Skeletal muscle tissue (tissue), 4 donors: Measurements from ENCODE around the gene NOTCH1. TPM values are rescaled to one million over a fixed set of nuclear protein-coding genes. Genes with fewer than 3 reads are reported as not detected.

Experiments
- H3K27ac ChIP-seq: one replicate; pipeline ENCODE4 v1.7.0; 2013; ENCODE audit warnings: mild to moderate bottlenecking, low read depth, low read length, inconsistent platforms
- H3K27me3 ChIP-seq, 3 donors: one replicate each; pipeline ENCODE4 v1.7.0; 2013; ENCODE audit warnings: low read length in 3 of 3; ENCODE audit not compliant: control insufficient read depth in 3 of 3, insufficient read depth in 3 of 3
- H3K36me3 ChIP-seq, 3 donors: one replicate each; pipeline ENCODE4 v1.7.0; 2013; ENCODE audit warnings: low read length in 3 of 3; ENCODE audit not compliant: control insufficient read depth in 3 of 3, insufficient read depth in 3 of 3
- H3K4me1 ChIP-seq, 3 donors: one replicate each; pipeline ENCODE4 v1.7.0; 2013; ENCODE audit warnings: low read length in 3 of 3, mild to moderate bottlenecking in 3 of 3; ENCODE audit not compliant: control insufficient read depth in 3 of 3, insufficient read depth in 3 of 3
- H3K4me3 ChIP-seq, 3 donors: one replicate each; pipeline ENCODE4 v1.7.0; 2013; ENCODE audit warnings: low read length in 3 of 3
- H3K9ac ChIP-seq, 3 donors: one replicate each; pipeline ENCODE4 v1.7.0; 2013; ENCODE audit warnings: low read length in 3 of 3, mild to moderate bottlenecking in 3 of 3, moderate library complexity in 2 of 3, low read depth in 1 of 3
- H3K9me3 ChIP-seq, 3 donors: one replicate each; pipeline ENCODE4 v1.7.0; 2013; ENCODE audit warnings: low read length in 3 of 3; ENCODE audit not compliant: control insufficient read depth in 3 of 3
- total RNA-seq: library from RNA; depleted of rRNA; stranded (reverse); fragments of >200 nt; gene quantifications from one replicate; pipeline ENCODE4 v1.2.3, GENCODE V29; 2014
- donor health status: Osteomylitis.

The NOTCH1 gene
- total RNA-seq, 1 donor from 2014 or later, result 69.4 TPM

DNA sequence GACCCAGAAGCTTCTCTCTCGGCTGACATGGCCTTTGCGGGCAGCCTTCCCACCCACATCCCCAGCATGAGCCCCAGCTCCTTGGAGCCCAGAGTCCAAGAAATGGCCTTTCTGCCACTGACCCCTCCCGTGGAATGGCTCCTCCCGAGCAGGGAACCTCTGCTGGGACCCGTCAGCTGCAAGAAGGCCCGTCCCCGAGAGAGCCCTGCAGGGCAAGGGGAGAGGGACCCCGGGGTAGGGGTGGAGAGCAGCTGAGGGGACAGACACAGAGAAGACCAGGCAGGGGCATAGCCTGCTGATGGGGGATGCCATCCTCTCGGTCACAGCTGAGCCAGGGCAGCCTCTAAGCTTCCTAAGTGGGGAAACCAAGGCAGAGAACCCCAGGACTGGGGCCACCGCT, 11.2 kb upstream of the NOTCH1 start:
- no peaks in the 10 kb centered on the region for H3K9me3 ChIP-seq
- no peaks in the 10 kb centered on the region for H3K27me3 ChIP-seq
- no peaks in the 10 kb centered on the region for H3K36me3 ChIP-seq
- H3K27ac ChIP-seq, result no peak overlapping the region
- no peak overlapping the region for H3K4me3 ChIP-seq
- H3K9ac ChIP-seq, result no peak overlapping the region
- H3K4me1 ChIP-seq, result peaks cover 4 to 8% (median 7%) of the 10 kb centered on the region in 3 donors

DNA sequence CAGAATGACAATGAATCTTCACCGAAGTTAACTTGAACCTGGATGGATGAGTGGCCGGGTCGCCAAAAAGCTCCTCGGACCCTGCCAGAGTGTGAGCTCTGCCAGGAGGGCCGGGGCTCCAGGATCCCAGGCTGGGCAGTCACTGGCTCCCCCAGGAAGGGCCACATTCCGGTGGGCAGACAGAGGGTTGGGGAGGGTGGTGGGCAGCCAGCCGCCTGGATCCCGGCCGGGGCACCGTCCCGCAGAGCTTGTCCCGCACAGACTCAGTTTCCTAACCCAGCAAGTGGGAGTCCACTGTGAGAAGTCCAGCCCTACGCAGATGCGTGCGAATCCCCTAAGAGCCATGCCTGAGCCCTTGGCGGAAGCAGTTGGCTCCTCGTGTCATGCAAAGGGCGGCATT, 10.3 kb upstream of the NOTCH1 start:
- H3K9ac ChIP-seq, result no peak overlapping the region
- no peaks in the 10 kb centered on the region for H3K36me3 ChIP-seq
- no peak overlapping the region for H3K27ac ChIP-seq
- no peaks in the 10 kb centered on the region for H3K27me3 ChIP-seq
- H3K4me3 ChIP-seq, result no peak overlapping the region
- H3K9me3 ChIP-seq, result no peaks in the 10 kb centered on the region
- peaks cover 6 to 8% (median 7%) of the 10 kb centered on the region in 3 donors for H3K4me1 ChIP-seq

DNA sequence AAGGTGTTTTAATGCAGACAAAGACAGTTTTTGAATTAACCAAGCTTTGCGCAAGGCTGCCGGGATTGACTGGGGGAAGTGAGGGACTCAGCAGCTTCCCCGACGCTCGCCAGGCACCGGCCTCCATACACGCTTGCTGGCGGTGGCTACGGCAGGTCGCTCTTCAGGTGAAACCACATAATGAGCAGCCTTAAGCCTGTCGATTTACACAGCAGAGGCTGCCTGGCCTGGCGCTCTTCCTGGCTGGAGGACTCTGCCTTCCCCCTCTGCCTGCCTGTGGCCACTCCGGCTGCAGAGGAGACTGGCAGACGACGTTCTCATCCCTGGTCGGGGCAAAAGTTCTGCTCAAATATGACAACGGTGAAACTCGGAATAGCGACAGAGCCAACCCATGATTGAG, 9.0 kb upstream of the NOTCH1 start:
- H3K9ac ChIP-seq, result no peak overlapping the region
- no peaks in the 10 kb centered on the region for H3K36me3 ChIP-seq
- H3K4me3 ChIP-seq, result no peak overlapping the region
- H3K9me3 ChIP-seq, result no peaks in the 10 kb centered on the region
- no peaks in the 10 kb centered on the region for H3K27me3 ChIP-seq
- no peak overlapping the region for H3K27ac ChIP-seq
- peaks cover 13 to 20% (median 13%) of the 10 kb centered on the region in 3 donors for H3K4me1 ChIP-seq

GRCh38 chr9:136553581-136553980, 7.7 kb upstream of the NOTCH1 start:
- H3K9me3 ChIP-seq, result no peaks in the 10 kb centered on the region
- no peaks in the 10 kb centered on the region for H3K36me3 ChIP-seq
- no peak overlapping the region for H3K27ac ChIP-seq
- no peak overlapping the region for H3K9ac ChIP-seq
- H3K4me3 ChIP-seq, result no peak overlapping the region
- no peaks in the 10 kb centered on the region for H3K27me3 ChIP-seq
- H3K4me1 ChIP-seq, result peaks cover 13 to 20% (median 13%) of the 10 kb centered on the region in 3 donors

- H3K9ac ChIP-seq, result no peak overlapping the region
- H3K36me3 ChIP-seq, result no peaks in the 10 kb centered on the region
- H3K9me3 ChIP-seq, result no peaks in the 10 kb centered on the region
- peaks cover 14 to 23% (median 20%) of the 10 kb centered on the region in 3 donors for H3K4me1 ChIP-seq
- H3K4me3 ChIP-seq, result no peak overlapping the region
- peak overlapping the region; percentile 51 for H3K27ac ChIP-seq
- no peaks in the 10 kb centered on the region for H3K27me3 ChIP-seq
These were observed 6.4 kb upstream of the NOTCH1 start for GRCh38 chr9:136552117-136552703.

GRCh38 chr9:136551401-136552116, 5.7 kb upstream of the NOTCH1 start:
- no peaks in the 10 kb centered on the region for H3K36me3 ChIP-seq
- H3K4me3 ChIP-seq, result no peak overlapping the region
- peak overlapping the region; percentile 51 for H3K27ac ChIP-seq
- no peaks in the 10 kb centered on the region for H3K9me3 ChIP-seq
- no peak overlapping the region for H3K9ac ChIP-seq
- H3K27me3 ChIP-seq, result no peaks in the 10 kb centered on the region
- peaks cover 21 to 29% (median 26%) of the 10 kb centered on the region in 3 donors for H3K4me1 ChIP-seq

DNA sequence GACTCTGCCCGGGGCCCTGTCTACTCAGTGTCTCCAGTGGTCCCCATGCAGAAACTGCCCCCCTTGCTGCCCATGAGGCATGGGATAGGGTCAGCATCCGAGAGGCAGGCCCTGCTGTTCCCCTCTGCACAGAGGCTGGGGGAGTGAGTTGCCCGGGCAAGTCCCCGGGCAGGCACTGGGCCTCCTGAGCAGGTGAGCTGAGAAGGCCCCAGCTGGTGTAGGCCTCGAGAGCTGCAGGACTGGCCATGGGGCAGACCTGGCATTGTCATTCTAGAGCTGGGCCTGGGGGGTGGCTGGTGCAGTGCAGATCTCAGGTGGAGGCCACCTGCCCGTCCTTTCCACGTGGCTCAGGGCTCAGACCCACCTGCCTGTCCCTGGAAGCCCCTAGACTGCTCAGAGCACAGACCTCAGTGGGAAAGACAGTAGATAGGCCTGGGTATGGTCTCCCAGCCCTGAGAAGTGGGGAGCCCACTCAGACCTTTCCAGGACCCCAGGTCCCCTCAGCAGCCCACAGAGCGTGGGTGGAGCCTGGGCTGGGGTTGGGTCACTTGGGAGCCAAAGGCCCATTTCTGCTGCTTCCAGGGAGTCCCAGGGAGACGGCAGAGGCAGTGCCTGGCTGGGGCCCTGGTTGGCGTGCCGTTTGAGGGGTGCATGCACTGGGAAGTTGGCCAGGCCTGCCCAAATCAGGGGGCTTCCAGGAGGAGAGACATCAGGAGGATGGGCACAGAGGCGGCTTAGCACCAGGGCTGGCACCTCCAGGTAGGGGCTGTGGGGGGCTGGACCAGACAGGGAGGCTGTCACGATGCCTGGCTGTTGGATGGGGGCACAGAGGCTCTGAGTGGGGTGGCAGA, 4.8 kb upstream of the NOTCH1 start:
- Histone ChIP-seq H3K4me1 (peaks cover 25 to 33% (median 29%) of the 10 kb centered on the region in 3 donors), H3K27ac (peak overlapping the region; percentile 30), H3K36me3 (no peaks in the 10 kb centered on the region), H3K9me3 (no peaks in the 10 kb centered on the region), H3K4me3 (no peak overlapping the region), H3K27me3 (no peaks in the 10 kb centered on the region), H3K9ac (no peak overlapping the region)

DNA sequence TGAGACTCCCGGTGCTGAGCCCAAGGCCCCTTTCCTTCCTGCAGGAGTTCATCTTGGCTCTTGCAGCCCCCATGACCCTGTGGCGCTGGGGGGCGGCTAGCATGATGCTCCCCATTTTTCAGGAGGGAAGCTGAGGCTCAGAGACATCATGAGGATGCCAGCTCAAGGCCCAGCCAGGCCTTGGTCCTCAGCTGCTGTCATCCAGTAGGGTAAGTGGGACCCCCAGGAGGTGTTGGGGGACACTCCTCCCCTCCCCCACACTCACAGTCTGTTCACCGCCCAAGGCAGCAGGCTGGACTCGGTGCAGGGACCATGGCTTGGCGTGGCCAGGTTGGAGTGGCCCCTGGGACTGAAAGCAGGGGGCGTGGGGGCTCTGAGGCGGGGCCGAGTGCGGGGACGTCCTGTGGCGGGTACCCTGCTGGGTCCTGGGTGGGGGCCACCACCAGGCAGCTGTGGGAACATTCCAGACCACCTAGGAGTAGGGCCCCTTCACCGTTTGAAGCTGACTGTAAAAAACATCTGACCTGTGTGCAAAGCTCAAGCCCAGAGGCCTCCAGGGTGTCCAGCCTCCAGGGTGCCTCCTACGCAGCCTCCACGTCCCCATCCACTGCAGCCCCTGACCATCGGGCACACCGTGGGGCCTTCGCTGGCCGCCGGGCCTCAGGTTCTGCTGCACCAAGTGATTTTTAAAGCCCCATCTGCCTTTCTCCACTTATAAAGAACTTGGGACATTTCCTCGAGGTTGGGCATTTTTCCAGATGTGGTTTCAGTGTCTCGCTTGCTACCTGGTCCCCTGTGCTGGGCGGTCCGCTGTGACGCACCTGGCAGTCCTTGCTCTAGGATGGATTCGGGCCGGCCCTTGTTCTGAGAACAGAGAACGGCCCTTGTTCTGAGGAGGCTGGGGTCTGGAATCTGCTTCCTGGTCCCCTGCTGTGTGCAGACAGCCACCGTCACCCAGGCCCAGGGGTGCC, 3.4 kb upstream of the NOTCH1 start:
- Histone ChIP-seq H3K4me3 (no peak overlapping the region), H3K27ac (no peak overlapping the region), H3K4me1 (peaks cover 28 to 34% (median 33%) of the 10 kb centered on the region in 3 donors), H3K9me3 (no peaks in the 10 kb centered on the region), H3K27me3 (no peaks in the 10 kb centered on the region), H3K9ac (no peak overlapping the region), H3K36me3 (no peaks in the 10 kb centered on the region)

DNA sequence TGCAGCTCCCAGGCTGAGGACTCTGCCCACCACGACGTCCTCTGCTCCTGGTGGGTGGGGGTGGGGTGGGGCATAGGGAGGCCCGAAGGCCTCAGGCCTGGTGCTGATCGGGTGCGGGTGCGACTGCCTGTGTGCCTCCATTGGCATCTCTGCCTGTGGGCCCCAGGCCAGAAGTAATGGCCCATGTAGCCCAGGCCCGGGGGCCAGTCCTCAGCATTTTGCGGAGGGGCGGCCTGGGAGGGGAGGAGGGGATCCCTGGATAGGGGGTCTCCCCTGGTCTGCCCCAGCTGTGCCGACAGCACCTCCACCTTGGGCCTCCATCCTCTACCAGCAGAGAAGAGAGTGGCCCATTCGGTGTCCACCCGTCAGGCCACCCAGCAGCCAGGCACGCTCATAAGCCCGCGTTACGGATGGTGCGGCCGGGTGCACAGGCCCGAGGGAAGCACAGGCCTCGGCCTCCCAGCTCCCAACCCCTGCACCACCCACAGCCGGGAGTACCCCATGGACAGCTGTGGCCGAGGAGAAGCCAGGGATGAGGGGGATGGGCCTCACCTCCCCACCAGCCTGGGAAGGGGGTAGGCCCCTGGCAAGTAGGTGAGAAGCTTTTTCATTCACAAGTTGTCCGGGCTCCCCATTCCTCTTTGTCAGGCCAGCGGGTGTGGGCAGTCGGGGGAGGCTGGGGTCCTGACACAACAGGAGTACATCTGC, 1.8 kb upstream of the NOTCH1 start:
- no peaks in the 10 kb centered on the region for H3K27me3 ChIP-seq
- peaks cover 36 to 48% (median 42%) of the 10 kb centered on the region in 3 donors for H3K4me1 ChIP-seq
- H3K36me3 ChIP-seq, result peaks cover 0 to 3% (median 0%) of the 10 kb centered on the region in 3 donors
- H3K9ac ChIP-seq, result no peak overlapping the region
- H3K27ac ChIP-seq, result no peak overlapping the region
- no peaks in the 10 kb centered on the region for H3K9me3 ChIP-seq
- peak overlapping the region in 1 of 3 donors; percentile 62 for H3K4me3 ChIP-seq
